Measurements from ENCODE around the gene SPATA9. TPM values are rescaled to one million over a fixed set of nuclear protein-coding genes. Genes with fewer than 3 reads are reported as not detected.
"Not testable (repeated sequence)": the region's sequence is repeated elsewhere in the genome, so short reads cannot be mapped to it uniquely, and the experiment has no call there.

Gene SPATA9
- total RNA-seq, 8 experiments from 2014 or later: 0.60 to 2.1 (median 1.2) TPM; not detected in 1

DNA sequence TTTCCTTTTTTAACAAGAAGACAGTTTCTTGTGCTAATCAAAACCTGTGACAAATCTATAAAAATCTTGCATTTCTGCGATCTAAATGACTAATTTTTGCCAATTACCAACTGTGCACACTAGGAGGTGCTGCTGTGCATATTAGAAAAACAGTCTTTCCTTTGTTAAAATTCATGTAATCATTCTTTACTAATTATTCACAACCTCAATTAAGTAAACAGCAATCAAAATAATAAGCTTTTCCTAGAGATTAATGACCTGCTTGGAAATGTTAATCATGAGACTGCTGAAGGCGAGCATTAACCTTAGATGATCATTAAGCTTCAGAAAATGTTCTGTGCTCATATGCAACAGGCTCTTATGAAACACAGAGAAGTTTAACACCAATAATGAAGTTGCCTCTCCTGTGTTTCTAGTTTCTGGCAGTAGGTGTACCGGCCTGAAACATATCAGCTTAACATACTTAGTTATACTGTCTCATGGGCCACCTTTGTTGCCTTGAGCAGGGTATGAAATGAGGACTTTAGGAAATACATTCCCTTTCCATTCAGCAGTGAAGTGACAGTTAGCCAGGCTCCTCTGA is 18.5 kb downstream of the SPATA9 start:
- no peak overlapping the region for H3K27ac ChIP-seq
- in situ Hi-C loops (cut with MboI; ENCODE audit: low pct_unique_long_range_greater_than_20kb in 2 of 9, low sequenced_read_pairs in 9 of 9, unreplicated experiment in 9 of 9): loop anchor here in 3 of 9 experiments (25.0 kb wide), 2 partner anchors 98 to 173 kb away; no protein-coding TSS in a partner anchor
- peak in 3 of 8 experiments; percentile 22 to 52 (median 27) for ATAC-seq (replicated peaks in 6 of 8)

DNA sequence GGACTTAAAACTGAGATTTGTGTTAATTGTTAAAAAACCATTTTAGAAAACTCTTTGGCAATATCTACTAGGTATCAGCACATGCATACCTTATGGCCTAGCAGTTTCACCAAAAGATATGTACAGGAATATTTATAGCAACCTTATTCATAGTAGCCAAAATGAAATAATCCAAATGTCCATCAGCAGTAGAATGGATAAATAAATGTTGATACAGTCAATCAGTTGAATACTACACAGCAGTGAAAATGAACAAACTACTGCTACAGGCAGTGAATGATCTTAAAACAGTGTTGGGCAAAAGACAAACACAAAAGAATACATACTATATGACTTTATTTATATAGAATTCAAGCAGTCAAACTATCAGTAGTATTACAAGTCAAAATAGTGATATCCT is 19.8 kb downstream of the SPATA9 start:
- no peaks in the 10 kb centered on the region for H3K4me1 ChIP-seq (replicated peaks in 1 of 2)
- in situ Hi-C loops (cut with MboI; ENCODE audit: low pct_unique_long_range_greater_than_20kb in 2 of 9, low sequenced_read_pairs in 9 of 9, unreplicated experiment in 9 of 9): loop anchor here in 3 of 9 experiments (25.0 kb wide), 2 partner anchors 99 to 174 kb away; no protein-coding TSS in a partner anchor
- H3K4me3 ChIP-seq: no peak overlapping the region
- ATAC-seq (replicated peaks in 6 of 8): no peak
- H3K27ac ChIP-seq: no peak overlapping the region

More for the DNA sequence above, 18.5 kb downstream of the SPATA9 start:
- 6 to 63% (median 29%) methylated on average over 1 to 3 of the region's 3 CpGs for WGBS, 10 experiments
- Histone ChIP-seq H3K4me3 (no peak overlapping the region), H3K4me1 (replicated peaks in 1 of 2) (no peaks in the 10 kb centered on the region)

DNA sequence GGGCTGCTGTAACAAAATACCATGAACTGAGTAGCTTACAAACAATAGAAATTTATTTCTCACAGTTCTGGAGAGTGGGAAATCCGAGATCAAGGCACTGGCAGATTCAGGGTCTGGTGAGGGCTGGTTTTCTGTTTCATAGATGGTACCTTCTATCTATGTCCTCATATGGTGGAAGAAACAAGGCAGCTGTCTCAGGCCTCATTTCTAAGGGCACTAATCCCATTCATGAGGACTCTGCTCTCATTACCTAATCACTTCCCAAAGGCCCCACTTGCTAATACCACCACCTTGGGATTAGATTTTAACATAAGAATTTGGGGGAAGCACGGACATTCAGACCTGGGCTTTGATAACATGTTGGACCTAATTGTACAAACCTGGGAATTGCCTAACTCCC is 22.7 kb downstream of the SPATA9 start:
- Histone ChIP-seq H3K27ac (no peak overlapping the region), H3K4me3 (no peak overlapping the region), H3K4me1 (replicated peaks in 1 of 2) (no peaks in the 10 kb centered on the region)
- ATAC-seq (replicated peaks in 6 of 8): no peak
- in situ Hi-C loops (cut with MboI; ENCODE audit: low pct_unique_long_range_greater_than_20kb in 2 of 9, low sequenced_read_pairs in 9 of 9, unreplicated experiment in 9 of 9): loop anchor here in 3 of 9 experiments (25.0 kb wide), 2 partner anchors 102 to 177 kb away; no protein-coding TSS in a partner anchor
- WGBS, 10 experiments: 60 to 100% (median 81%) methylated on average over 1 to 2 of the region's 2 CpGs; no CpG with 5 or more reads in 1 of the 10 experiments

DNA sequence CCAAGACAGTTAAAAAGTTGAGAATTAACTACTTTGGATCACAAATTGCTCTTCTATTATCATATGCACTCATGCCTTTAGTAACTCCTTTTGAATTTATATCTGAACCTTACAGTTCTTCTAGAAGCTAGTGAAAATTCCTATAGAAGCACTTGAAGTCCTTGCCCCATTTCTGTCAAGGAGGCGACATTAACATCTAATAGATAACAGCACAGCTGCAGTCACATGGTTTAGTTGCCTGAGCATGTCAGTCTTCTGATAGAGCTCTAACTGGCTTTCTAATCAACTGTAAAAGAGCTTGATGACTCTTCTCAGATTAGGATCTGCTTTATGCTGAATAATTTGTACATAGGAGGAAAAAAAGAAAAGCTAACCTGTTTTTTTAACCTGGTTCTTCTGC is 27.2 kb downstream of the SPATA9 start:
- Histone ChIP-seq H3K27ac (no peak overlapping the region), H3K4me3 (no peak overlapping the region), H3K4me1 (replicated peaks in 1 of 2) (no peaks in the 10 kb centered on the region)
- peak in 2 of 8 experiments; percentile 40 to 48 for ATAC-seq (replicated peaks in 6 of 8)
- 70 to 100% (median 100%) methylated on average over 1 of the region's 1 CpG; no CpG with 5 or more reads in 4 of the 10 experiments for WGBS, 10 experiments
- in situ Hi-C loops (cut with MboI; ENCODE audit: low pct_unique_long_range_greater_than_20kb in 2 of 9, low sequenced_read_pairs in 9 of 9, unreplicated experiment in 9 of 9): loop anchor here in 3 of 9 experiments (10.0 to 25.0 kb wide), 3 partner anchors 107 to 189 kb away; no protein-coding TSS in a partner anchor

DNA sequence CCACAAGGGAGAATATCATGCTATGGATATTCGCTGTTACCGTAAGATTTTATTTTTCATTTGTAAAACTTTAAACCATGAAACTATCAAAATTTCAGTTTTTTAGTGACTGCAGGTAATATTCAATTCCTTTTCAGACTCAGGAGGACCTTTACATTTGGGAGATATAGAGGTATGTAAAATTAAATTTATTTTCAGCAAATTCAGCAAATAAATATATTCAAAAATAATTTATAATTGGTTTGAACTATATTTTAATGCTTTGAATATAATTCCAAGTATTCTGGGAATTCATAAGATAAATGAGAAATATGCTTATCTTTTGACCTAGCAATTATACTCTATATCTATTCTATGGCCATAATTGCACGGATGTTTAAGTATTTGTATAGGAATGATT is 28.6 kb downstream of the SPATA9 start:
- in situ Hi-C loops (cut with MboI; ENCODE audit: low pct_unique_long_range_greater_than_20kb in 2 of 9, low sequenced_read_pairs in 9 of 9, unreplicated experiment in 9 of 9): loop anchor here in 3 of 9 experiments (10.0 to 25.0 kb wide), 3 partner anchors 108 to 191 kb away; no protein-coding TSS in a partner anchor
- Histone ChIP-seq H3K4me1 (replicated peaks in 1 of 2) (no peaks in the 10 kb centered on the region), H3K27ac (no peak overlapping the region), H3K4me3 (no peak overlapping the region)
- ATAC-seq (replicated peaks in 6 of 8): no peak
- 66 to 100% (median 96%) methylated on average over 1 to 3 of the region's 3 CpGs; no CpG with 5 or more reads in 2 of the 10 experiments for WGBS, 10 experiments

DNA sequence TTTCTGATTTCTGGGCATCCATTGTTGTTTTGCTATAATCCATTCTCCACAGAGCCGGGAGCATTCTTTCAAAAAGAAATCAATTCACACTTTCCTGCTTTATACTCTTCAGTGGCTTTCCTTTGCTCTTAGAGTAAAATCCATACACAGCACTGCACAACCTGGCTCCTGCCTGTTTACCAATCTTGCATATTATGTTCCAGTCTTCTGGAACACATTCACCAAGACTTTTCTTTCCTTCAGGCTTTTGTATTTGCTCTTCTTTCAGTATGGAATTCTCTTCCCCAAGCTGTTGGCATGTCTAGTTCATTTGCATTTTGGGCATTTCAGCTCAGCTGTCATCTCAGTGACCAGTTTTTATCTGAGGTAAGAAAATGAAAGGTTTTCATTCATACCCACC is 29.9 kb downstream of the SPATA9 start:
- 33 to 86% (median 63%) methylated on average over 1 of the region's 1 CpG; no CpG with 5 or more reads in 2 of the 10 experiments for WGBS, 10 experiments
- ATAC-seq (replicated peaks in 6 of 8): peak in 1 of 8 experiments; percentile 56
- Histone ChIP-seq H3K4me3 (no peak overlapping the region), H3K4me1 (replicated peaks in 1 of 2) (peaks cover 0 to 4% of the 10 kb centered on the region in 2 donors), H3K27ac (no peak overlapping the region)
- in situ Hi-C loops (cut with MboI; ENCODE audit: low pct_unique_long_range_greater_than_20kb in 2 of 9, low sequenced_read_pairs in 9 of 9, unreplicated experiment in 9 of 9): loop anchor here in 3 of 9 experiments (10.0 to 25.0 kb wide), 3 partner anchors 109 to 192 kb away; no protein-coding TSS in a partner anchor

DNA sequence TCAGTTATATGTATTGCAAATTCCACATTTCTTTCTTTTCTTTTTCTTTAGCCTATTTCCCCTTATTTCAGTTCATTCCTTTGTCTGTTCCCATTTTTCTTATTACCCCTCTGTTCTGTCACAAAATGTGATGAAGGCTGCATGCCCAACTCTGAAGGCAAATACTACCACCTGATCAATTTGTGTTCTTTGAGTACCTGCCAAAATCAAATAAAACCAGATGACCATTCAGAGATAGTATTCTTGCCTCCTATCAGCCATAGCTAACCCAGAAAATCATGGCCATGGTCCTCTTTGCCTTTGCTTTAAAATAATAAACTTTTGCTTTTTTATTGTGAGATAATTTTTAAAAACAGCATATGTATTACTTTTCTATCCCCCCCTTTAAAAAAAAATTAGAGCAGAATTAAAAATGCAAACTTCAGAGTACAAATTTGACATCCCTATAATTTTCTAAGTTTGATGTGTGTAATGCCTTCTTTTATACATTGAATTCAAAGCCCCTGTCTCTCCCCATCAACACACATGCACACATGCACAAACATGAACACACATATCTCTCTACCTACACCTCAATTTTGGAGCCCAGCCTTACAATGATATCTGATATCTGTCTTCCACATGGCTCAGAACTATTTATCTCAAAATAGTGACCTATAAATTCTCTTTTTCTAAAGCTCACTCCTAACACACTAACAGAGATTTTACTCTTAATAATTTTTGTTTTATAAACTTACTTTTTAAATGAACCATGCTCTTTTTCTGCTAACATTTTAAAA is 32.8 kb downstream of the SPATA9 start:
- no peak overlapping the region for H3K27ac ChIP-seq
- ATAC-seq (replicated peaks in 6 of 8): no peak
- H3K4me1 ChIP-seq (replicated peaks in 1 of 2): peaks cover 0 to 8% of the 10 kb centered on the region in 2 donors
- in situ Hi-C loops (cut with MboI; ENCODE audit: low pct_unique_long_range_greater_than_20kb in 2 of 9, low sequenced_read_pairs in 9 of 9, unreplicated experiment in 9 of 9): loop anchor here in 5 of 9 experiments (10.0 to 25.0 kb wide), 3 partner anchors 112 to 195 kb away; no protein-coding TSS in a partner anchor
- H3K4me3 ChIP-seq: no peak overlapping the region

DNA sequence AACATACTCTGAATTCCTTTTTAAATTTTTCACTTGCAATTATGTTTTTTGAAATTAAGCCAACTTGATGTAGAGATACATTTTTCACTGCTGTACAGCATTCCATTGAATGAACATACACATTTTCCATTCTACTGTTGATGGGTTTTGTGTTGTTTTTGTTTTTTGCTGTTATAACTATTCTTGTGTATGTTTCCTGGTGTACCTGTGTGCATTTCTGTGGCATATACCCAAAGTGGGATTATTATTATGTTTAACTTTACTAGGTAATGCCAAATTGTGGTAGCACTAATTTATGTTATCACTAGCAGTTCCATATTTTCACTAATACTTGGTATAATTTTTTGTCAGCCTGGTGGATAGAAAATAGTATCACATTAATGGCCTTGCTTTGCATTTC is 33.5 kb downstream of the SPATA9 start:
- in situ Hi-C loops (cut with MboI; ENCODE audit: low pct_unique_long_range_greater_than_20kb in 2 of 9, low sequenced_read_pairs in 9 of 9, unreplicated experiment in 9 of 9): loop anchor here in 2 of 9 experiments (25.0 kb wide), 1 partner anchor 188 kb away; no protein-coding TSS in a partner anchor
- Histone ChIP-seq H3K4me3 (no peak overlapping the region), H3K27ac (no peak overlapping the region), H3K4me1 (replicated peaks in 1 of 2) (peaks cover 0 to 8% of the 10 kb centered on the region in 2 donors)
- ATAC-seq (replicated peaks in 6 of 8): no peak

DNA sequence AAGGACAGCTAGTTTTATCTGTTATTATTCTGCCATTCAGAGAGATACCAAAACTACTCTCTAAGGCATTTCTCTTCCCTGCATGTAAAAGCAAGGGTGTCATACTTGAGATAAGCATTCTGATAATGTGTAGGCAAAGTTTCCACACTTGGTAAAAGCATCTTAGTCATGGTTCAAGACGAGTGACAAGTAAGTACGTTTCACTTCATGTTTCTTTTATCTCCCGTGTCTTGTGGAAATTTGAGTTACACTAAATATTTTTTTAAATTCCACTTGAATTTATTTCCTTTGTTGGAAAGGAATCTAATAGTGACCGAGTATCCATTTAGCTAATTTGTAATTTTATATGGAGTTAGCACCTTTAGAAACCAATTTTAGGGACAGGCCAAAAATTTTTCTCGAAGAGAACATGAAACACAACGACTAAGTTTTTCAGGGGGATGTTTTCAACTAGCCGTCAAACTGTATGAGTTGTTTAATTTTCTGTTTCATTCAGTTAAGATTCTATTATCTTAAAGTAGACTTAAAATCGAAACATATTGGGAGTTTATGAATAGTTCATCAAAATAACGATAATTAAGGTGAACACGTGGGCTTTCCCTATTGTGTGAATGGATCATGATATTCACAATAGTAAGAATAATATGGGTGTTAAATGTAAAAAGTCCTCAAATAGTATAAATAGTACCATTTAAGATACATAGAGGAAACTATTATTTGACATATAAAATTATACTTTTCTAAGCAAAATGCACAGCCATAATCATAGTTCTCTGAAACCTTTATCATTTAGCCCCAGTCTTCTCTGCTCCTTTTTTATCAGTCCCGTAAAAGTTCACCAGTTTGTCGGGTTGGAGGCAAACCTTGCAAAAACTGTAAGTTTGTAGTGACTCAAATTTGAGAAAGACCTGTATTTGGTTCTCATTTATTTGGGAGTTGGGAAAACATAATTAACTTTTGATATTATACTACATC is 34.6 kb downstream of the SPATA9 start:
- no peak overlapping the region for H3K27ac ChIP-seq
- ATAC-seq (replicated peaks in 6 of 8): no peak
- peaks cover 0 to 8% of the 10 kb centered on the region in 2 donors for H3K4me1 ChIP-seq (replicated peaks in 1 of 2)
- in situ Hi-C loops (cut with MboI; ENCODE audit: low pct_unique_long_range_greater_than_20kb in 2 of 9, low sequenced_read_pairs in 9 of 9, unreplicated experiment in 9 of 9): loop anchor here in 2 of 9 experiments (25.0 kb wide), 1 partner anchor 189 kb away; no protein-coding TSS in a partner anchor
- 77 to 96% (median 93%) methylated on average over 5 to 12 of the region's 12 CpGs for WGBS, 10 experiments
- H3K4me3 ChIP-seq: no peak overlapping the region

DNA sequence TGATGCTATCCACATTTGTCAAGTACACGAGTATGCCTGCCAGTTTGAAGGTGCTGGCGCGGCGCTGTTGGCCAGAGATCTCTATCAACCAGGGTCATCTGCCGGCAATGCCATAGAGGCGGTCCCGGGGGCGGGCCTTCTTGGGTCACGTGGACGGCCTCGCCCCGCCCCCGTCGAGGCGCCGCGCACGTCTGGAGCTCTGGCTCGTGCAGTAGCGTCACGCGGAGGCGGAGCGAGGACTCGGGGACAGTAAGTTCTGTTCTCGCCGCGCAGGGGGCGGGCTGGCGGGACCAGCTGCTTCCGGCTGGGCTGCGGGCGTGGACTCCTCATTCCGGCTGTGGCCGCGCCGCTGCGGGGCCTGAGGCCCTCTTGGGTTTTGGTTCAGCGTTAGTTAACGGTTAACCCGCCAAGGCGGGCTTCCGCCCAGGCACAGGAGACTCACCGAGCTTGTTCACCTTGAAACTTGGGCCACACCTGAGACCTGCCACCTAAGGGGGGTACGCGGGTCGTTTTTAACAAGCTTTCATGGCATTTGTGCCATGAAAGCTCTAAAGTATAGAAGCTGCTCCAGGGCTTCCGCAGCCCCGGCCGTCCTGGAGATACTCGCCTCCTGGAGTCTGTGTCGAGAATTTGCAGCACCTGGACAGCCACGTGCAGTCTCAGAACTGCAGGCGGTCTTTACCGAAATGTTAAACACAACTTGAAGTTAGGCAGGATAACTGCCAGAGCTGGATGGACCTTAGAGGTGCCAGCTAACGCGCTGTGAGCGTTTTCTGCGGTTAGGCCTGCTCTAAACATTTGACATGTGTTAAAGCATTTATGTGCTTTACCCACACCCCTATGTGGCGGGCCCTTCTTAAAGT is 36.0 kb downstream of the SPATA9 start, which contains the start of gene RFESD:
TSS of gene RFESD (plus strand) at position 209 of the 863 bp plus-strand sequence. CDS start 5,495 bp downstream, outside the sequence.
- Histone ChIP-seq H3K4me1 (replicated peaks in 1 of 2) (peaks cover 0 to 8% of the 10 kb centered on the region in 2 donors), H3K4me3 (peak within 1 kb of the TSS; percentile 39 to 54 (median 47)), H3K27ac (peak within 1 kb of the TSS; percentile 46 to 70)
- 1 to 44% (median 13%) methylated on average over 2 to 16 of the region's 60 CpGs; no CpG with 5 or more reads in 1 of the 10 experiments for WGBS, 10 experiments
- ATAC-seq (replicated peaks in 6 of 8): peak; percentile 97 to 100 (median 100)
- in situ Hi-C loops (cut with MboI; ENCODE audit: low pct_unique_long_range_greater_than_20kb in 2 of 9, low sequenced_read_pairs in 9 of 9, unreplicated experiment in 9 of 9): loop anchor here in 2 of 9 experiments (25.0 kb wide), 1 partner anchor 191 kb away; no protein-coding TSS in a partner anchor

DNA sequence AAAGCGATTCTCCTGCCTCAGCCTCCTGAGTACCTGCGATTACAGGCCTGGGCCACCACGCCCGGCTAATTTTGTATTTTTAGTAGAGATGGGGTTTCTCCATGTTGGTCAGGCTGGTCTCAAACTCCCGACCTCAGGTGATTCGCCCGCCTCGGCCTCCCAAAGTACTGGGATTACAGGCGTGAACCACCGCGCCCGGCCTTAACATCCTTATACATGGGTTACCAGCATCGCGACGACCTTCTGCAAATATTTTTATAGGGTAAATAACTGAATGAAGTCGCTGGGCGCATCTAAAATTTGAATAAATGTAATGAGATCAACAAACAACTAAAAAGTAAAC is 36.6 kb downstream of the SPATA9 start:
- in situ Hi-C loops (cut with MboI; ENCODE audit: low pct_unique_long_range_greater_than_20kb in 2 of 9, low sequenced_read_pairs in 9 of 9, unreplicated experiment in 9 of 9): loop anchor here in 2 of 9 experiments (25.0 kb wide), 1 partner anchor 191 kb away; no protein-coding TSS in a partner anchor
- WGBS, 10 experiments: 82 to 95% (median 93%) methylated on average over 4 to 12 of the region's 17 CpGs; no CpG with 5 or more reads in 5 of the 10 experiments

More for the DNA sequence above, 36.6 kb downstream of the SPATA9 start:
- ATAC-seq (replicated peaks in 6 of 8); H3K27ac ChIP-seq; H3K4me1 ChIP-seq (replicated peaks in 1 of 2): not testable (repeated sequence)
- peak overlapping the region in 3 of 5 donors; percentile 2 to 54 (median 52) for H3K4me3 ChIP-seq

Data from motor neuron (in vitro differentiated cells).